ENCODE measurements around the gene TMC7. TPM values are rescaled to one million over a fixed set of nuclear protein-coding genes. Genes with fewer than 3 reads are reported as not detected.

TMC7 gene
- total RNA-seq, 1 donor from 2014 or later = 6.7 TPM

DNA sequence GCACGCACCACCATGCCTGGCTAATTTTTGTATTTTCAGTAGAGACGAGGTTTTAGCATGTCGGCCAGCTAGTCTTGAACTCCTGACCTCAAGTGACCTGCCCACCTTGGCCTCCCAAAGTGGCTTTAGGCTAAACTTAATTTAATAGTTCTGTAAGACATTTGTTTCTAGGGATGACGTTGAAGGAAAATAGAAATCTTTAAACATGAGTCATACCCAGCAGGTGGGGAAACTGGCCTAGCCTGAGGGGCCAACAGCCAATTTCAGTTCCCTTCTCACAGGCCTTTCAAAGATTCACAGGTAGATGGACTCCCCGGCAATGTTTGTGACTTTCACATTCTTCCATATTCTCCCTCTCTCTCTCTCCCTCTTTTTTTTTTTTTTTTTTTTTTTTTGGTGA, 111.9 kb downstream of the TMC7 start:
- FAIRE-seq (no peak), DNase-seq (ENCODE audit: low read depth) (no peak)
- H4K20me1 ChIP-seq (ENCODE audit: insufficient read depth, low read length) = no peaks in the 10 kb centered on the region
- H3K9ac ChIP-seq (ENCODE audit: low read length) = no peak overlapping the region
- no peaks in the 10 kb centered on the region for H3K4me1 Mint-ChIP-seq (ENCODE audit: low read depth, unreplicated experiment)
- no peaks in the 10 kb centered on the region for H3K36me3 ChIP-seq (ENCODE audit: insufficient read depth, low read length)
- no peaks in the 10 kb centered on the region for H3K79me2 ChIP-seq (ENCODE audit: insufficient read depth, low read length)
- H3K4me3 ChIP-seq (ENCODE audit: insufficient read depth, low read depth, low read length) = no peak overlapping the region
- no peaks in the 10 kb centered on the region for H3K27me3 ChIP-seq (ENCODE audit: insufficient read depth, low read length)
- H3K4me3 Mint-ChIP-seq (ENCODE audit: unreplicated experiment) = no peak overlapping the region
- H3K27ac ChIP-seq (ENCODE audit: low read depth, low read length) = no peak overlapping the region
- no peak overlapping the region for H3K4me2 ChIP-seq (ENCODE audit: low read length)
- H3K36me3 Mint-ChIP-seq (ENCODE audit: low read depth, unreplicated experiment) = peaks cover 1% of the 10 kb centered on the region
- H3K9me3 ChIP-seq (ENCODE audit: insufficient read depth, low read depth, low read length) = no peaks in the 10 kb centered on the region
- H2AFZ ChIP-seq (ENCODE audit: low read depth, low read length) = no peak overlapping the region
- peaks cover 9% of the 10 kb centered on the region for H3K9me3 Mint-ChIP-seq (ENCODE audit: unreplicated experiment)
- H3K27ac Mint-ChIP-seq (ENCODE audit: unreplicated experiment) = no peak overlapping the region
- H3K4me1 ChIP-seq (ENCODE audit: insufficient read depth, low read length) = peaks cover 10% of the 10 kb centered on the region
- H3K27me3 Mint-ChIP-seq (ENCODE audit: low read depth, unreplicated experiment) = no peaks in the 10 kb centered on the region
- no peak for TF ChIP-seq EZH2 (IDR thresholded peaks at IDR 0.05; ENCODE audit: insufficient read depth, low read length)
- TF ChIP-seq, protein P1, sequence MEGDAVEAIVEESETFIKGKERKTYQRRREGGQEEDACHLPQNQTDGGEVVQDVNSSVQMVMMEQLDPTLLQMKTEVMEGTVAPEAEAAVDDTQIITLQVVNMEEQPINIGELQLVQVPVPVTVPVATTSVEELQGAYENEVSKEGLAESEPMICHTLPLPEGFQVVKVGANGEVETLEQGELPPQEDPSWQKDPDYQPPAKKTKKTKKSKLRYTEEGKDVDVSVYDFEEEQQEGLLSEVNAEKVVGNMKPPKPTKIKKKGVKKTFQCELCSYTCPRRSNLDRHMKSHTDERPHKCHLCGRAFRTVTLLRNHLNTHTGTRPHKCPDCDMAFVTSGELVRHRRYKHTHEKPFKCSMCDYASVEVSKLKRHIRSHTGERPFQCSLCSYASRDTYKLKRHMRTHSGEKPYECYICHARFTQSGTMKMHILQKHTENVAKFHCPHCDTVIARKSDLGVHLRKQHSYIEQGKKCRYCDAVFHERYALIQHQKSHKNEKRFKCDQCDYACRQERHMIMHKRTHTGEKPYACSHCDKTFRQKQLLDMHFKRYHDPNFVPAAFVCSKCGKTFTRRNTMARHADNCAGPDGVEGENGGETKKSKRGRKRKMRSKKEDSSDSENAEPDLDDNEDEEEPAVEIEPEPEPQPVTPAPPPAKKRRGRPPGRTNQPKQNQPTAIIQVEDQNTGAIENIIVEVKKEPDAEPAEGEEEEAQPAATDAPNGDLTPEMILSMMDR (IDR thresholded peaks at IDR 0.05; ENCODE audit: insufficient read depth, low read depth, low read length) = no peak

DNA sequence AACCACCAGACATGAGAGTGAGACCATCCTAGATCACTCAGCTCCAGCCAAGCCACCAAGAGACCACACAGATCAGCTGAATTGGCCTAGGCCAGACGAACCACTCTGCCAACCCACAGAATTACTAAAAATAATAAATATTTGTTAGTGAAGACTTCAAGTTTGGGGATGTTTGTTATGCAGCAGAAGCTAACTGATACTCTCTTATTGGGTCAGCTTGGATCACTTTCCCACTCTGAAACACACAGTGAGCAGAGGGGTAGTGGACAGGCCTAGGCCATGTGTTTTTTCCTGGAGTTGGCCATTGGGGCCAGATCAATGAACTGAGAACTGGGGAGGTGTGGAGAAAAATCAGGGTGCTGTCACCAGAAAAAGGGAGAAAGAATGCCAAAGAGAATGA, 114.4 kb downstream of the TMC7 start:
- no peaks in the 10 kb centered on the region for H3K27me3 ChIP-seq (ENCODE audit: insufficient read depth, low read length)
- Mint-ChIP-seq H3K27ac (ENCODE audit: unreplicated experiment) (no peak overlapping the region), H3K27me3 (ENCODE audit: low read depth, unreplicated experiment) (no peaks in the 10 kb centered on the region), H3K9me3 (ENCODE audit: unreplicated experiment) (peaks cover 9% of the 10 kb centered on the region), H3K4me3 (ENCODE audit: unreplicated experiment) (no peak overlapping the region), H3K4me1 (ENCODE audit: low read depth, unreplicated experiment) (no peaks in the 10 kb centered on the region), H3K36me3 (ENCODE audit: low read depth, unreplicated experiment) (no peaks in the 10 kb centered on the region)
- H4K20me1 ChIP-seq (ENCODE audit: insufficient read depth, low read length) = no peaks in the 10 kb centered on the region
- H2AFZ ChIP-seq (ENCODE audit: low read depth, low read length) = no peak overlapping the region
- H3K36me3 ChIP-seq (ENCODE audit: insufficient read depth, low read length) = no peaks in the 10 kb centered on the region
- no peak overlapping the region for H3K27ac ChIP-seq (ENCODE audit: low read depth, low read length)
- H3K4me3 ChIP-seq (ENCODE audit: insufficient read depth, low read depth, low read length) = no peak overlapping the region
- H3K4me2 ChIP-seq (ENCODE audit: low read length) = no peak overlapping the region
- H3K9me3 ChIP-seq (ENCODE audit: insufficient read depth, low read depth, low read length) = no peaks in the 10 kb centered on the region
- TF ChIP-seq, protein P1 (IDR thresholded peaks at IDR 0.05; ENCODE audit: insufficient read depth, low read depth, low read length) = no peak
- no peak for TF ChIP-seq EZH2 (IDR thresholded peaks at IDR 0.05; ENCODE audit: insufficient read depth, low read length)
- no peak for DNase-seq (ENCODE audit: low read depth)
- no peak for FAIRE-seq
- no peaks in the 10 kb centered on the region for H3K4me1 ChIP-seq (ENCODE audit: insufficient read depth, low read length)
- no peaks in the 10 kb centered on the region for H3K79me2 ChIP-seq (ENCODE audit: insufficient read depth, low read length)
- no peak overlapping the region for H3K9ac ChIP-seq (ENCODE audit: low read length)

DNA sequence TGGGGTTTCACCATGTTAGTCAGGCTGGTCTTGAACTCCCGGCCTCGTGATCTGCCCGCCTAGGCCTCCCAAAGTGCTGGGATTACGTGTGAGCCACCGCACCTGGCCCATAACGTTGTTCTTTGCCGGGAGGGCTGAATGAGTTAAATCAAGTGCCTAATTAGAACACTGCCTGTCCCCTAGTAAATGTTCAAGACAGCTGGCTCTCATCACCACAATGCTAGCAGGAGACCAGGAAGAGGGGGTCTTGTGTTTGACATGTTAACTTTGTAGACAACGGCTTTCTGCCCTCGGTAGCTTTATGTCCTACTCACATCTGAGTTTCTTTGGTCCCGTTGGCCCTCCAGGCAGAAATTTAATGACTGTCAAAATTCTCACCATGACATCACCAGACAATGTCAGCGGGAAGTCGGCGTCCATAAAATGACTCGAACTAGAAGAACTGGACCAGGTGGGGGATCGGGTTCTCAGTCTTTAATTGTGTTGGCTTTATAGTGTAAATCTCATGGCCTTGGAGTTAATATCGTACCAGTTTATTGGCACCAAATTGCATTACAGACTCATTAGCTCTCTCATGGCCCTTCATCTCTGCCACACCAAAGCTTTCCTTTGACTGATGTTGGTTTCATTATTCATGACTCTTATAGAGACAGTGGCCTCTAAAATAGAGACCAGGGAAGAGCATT, 118.6 kb downstream of the TMC7 start:
- no peaks in the 10 kb centered on the region for H3K27me3 ChIP-seq (ENCODE audit: insufficient read depth, low read length)
- no peak for DNase-seq (ENCODE audit: low read depth)
- Mint-ChIP-seq H3K4me3 (ENCODE audit: unreplicated experiment) (no peak overlapping the region), H3K4me1 (ENCODE audit: low read depth, unreplicated experiment) (peaks cover 10% of the 10 kb centered on the region), H3K27ac (ENCODE audit: unreplicated experiment) (no peak overlapping the region), H3K9me3 (ENCODE audit: unreplicated experiment) (peaks cover 5% of the 10 kb centered on the region), H3K27me3 (ENCODE audit: low read depth, unreplicated experiment) (no peaks in the 10 kb centered on the region), H3K36me3 (ENCODE audit: low read depth, unreplicated experiment) (no peaks in the 10 kb centered on the region)
- no peak overlapping the region for H3K27ac ChIP-seq (ENCODE audit: low read depth, low read length)
- no peaks in the 10 kb centered on the region for H3K9me3 ChIP-seq (ENCODE audit: insufficient read depth, low read depth, low read length)
- peaks cover 2% of the 10 kb centered on the region for H3K4me1 ChIP-seq (ENCODE audit: insufficient read depth, low read length)
- no peaks in the 10 kb centered on the region for H4K20me1 ChIP-seq (ENCODE audit: insufficient read depth, low read length)
- TF ChIP-seq EZH2 (IDR thresholded peaks at IDR 0.05; ENCODE audit: insufficient read depth, low read length) = no peak
- TF ChIP-seq, protein P1 (IDR thresholded peaks at IDR 0.05; ENCODE audit: insufficient read depth, low read depth, low read length) = no peak
- FAIRE-seq = no peak
- H3K9ac ChIP-seq (ENCODE audit: low read length) = no peak overlapping the region
- no peaks in the 10 kb centered on the region for H3K36me3 ChIP-seq (ENCODE audit: insufficient read depth, low read length)
- no peak overlapping the region for H2AFZ ChIP-seq (ENCODE audit: low read depth, low read length)
- H3K4me3 ChIP-seq (ENCODE audit: insufficient read depth, low read depth, low read length) = no peak overlapping the region
- H3K79me2 ChIP-seq (ENCODE audit: insufficient read depth, low read length) = no peaks in the 10 kb centered on the region
- H3K4me2 ChIP-seq (ENCODE audit: low read length) = no peak overlapping the region
